Uterus (tissue), 2 donors: ENCODE measurements around the gene GRIP1.

Experiments
- POLR2A ChIP-seq, 2 donors: fragments of 450-650 bp; IDR thresholded peaks; one replicate each; pipeline ENCODE4 v1.6.1; 2016; ENCODE audit warnings: antibody characterized with exemption in 2 of 2, mild to moderate bottlenecking in 1 of 2, moderate library complexity in 1 of 2
- TF ChIP-seq, protein P1 (sequence below), 4 experiments: fragments of 200-600 bp in 2 of 4; fragments of 450-650 bp in 2 of 4; sonication (generic) in 2 of 4; IDR thresholded peaks; one replicate each; pipeline ENCODE4 v1.5.1; 2016 to 2019; ENCODE audit warnings: antibody characterized with exemption in 4 of 4, mild to moderate bottlenecking in 2 of 4, moderate library complexity in 1 of 4

DNA sequence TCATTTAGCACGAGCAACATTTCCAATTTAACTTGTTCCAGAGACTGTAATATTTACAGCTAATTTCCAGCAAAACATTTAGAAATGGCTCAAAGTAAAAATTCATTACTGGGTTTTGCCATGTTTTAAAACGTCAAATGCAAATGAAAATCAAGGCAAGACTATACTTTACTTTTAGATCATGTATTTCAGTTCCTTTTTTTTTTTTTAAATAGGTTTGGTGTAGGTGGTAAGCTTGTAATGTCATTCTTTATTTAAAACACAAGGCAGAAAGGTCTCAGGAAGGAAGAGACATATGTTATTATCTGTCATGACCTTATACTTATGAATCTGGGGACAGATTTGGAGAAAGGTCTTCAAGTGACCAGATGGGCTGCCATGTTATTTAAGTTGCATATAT, 54.1 kb downstream of the GRIP1 start:
- TF ChIP-seq, protein P1, sequence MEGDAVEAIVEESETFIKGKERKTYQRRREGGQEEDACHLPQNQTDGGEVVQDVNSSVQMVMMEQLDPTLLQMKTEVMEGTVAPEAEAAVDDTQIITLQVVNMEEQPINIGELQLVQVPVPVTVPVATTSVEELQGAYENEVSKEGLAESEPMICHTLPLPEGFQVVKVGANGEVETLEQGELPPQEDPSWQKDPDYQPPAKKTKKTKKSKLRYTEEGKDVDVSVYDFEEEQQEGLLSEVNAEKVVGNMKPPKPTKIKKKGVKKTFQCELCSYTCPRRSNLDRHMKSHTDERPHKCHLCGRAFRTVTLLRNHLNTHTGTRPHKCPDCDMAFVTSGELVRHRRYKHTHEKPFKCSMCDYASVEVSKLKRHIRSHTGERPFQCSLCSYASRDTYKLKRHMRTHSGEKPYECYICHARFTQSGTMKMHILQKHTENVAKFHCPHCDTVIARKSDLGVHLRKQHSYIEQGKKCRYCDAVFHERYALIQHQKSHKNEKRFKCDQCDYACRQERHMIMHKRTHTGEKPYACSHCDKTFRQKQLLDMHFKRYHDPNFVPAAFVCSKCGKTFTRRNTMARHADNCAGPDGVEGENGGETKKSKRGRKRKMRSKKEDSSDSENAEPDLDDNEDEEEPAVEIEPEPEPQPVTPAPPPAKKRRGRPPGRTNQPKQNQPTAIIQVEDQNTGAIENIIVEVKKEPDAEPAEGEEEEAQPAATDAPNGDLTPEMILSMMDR (IDR thresholded peaks at IDR 0.05), result no peak
- TF ChIP-seq POLR2A (IDR thresholded peaks at IDR 0.05), result no peak
